Nephron progenitor cell (in vitro differentiated cells): ENCODE data around the gene HNRNPD.
"Not testable (repeated sequence)": the region's sequence is repeated elsewhere in the genome, so short reads cannot be mapped to it uniquely, and the experiment has no call there.

ENCODE experiments used
- DNase-seq: peaks from one replicate; pipeline ENCODE4 v3.0.0; 2021
- H3K27ac Mint-ChIP-seq: 2 replicates; pipeline ENCODE4 v1.8.0; 2021; ENCODE audit warnings: mild to moderate bottlenecking, moderate library complexity, mixed read lengths
- H3K27me3 Mint-ChIP-seq: 2 replicates; pipeline ENCODE4 v1.8.0; 2021; ENCODE audit warnings: mild to moderate bottlenecking, low read depth, mixed read lengths; ENCODE audit not compliant: poor library complexity
- H3K36me3 Mint-ChIP-seq: 2 replicates; pipeline ENCODE4 v1.8.0; 2021; ENCODE audit warnings: low read depth, mixed read lengths
- H3K4me1 Mint-ChIP-seq: 2 replicates; pipeline ENCODE4 v1.8.0; 2021; ENCODE audit warnings: mixed read lengths
- H3K4me3 Mint-ChIP-seq: 2 replicates; pipeline ENCODE4 v1.8.0; 2021; ENCODE audit warnings: mild to moderate bottlenecking, moderate library complexity, mixed read lengths
- H3K9me3 Mint-ChIP-seq: 2 replicates; pipeline ENCODE4 v1.8.0; 2021; ENCODE audit warnings: mild to moderate bottlenecking, moderate library complexity, mixed read lengths
- TF ChIP-seq, protein P1 (sequence below): fragments of 200-600 bp; sonication (generic); IDR thresholded peaks from 2 replicates; pipeline ENCODE4 v1.5.0; 2021; ENCODE audit warnings: antibody characterized with exemption

HNRNPD gene

GRCh38 chr4:82331814-82332213, 42.0 kb downstream of the HNRNPD start:
- H3K27me3 Mint-ChIP-seq: peaks cover 2% of the 10 kb centered on the region
- TF ChIP-seq, protein P1, sequence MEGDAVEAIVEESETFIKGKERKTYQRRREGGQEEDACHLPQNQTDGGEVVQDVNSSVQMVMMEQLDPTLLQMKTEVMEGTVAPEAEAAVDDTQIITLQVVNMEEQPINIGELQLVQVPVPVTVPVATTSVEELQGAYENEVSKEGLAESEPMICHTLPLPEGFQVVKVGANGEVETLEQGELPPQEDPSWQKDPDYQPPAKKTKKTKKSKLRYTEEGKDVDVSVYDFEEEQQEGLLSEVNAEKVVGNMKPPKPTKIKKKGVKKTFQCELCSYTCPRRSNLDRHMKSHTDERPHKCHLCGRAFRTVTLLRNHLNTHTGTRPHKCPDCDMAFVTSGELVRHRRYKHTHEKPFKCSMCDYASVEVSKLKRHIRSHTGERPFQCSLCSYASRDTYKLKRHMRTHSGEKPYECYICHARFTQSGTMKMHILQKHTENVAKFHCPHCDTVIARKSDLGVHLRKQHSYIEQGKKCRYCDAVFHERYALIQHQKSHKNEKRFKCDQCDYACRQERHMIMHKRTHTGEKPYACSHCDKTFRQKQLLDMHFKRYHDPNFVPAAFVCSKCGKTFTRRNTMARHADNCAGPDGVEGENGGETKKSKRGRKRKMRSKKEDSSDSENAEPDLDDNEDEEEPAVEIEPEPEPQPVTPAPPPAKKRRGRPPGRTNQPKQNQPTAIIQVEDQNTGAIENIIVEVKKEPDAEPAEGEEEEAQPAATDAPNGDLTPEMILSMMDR: no peak
- no peak for DNase-seq
- no peaks in the 10 kb centered on the region for H3K36me3 Mint-ChIP-seq
- no peak overlapping the region for H3K4me3 Mint-ChIP-seq
- no peaks in the 10 kb centered on the region for H3K4me1 Mint-ChIP-seq
- H3K9me3 Mint-ChIP-seq: peaks cover 23% of the 10 kb centered on the region
- no peak overlapping the region for H3K27ac Mint-ChIP-seq

- no peaks in the 10 kb centered on the region for H3K4me1 Mint-ChIP-seq
- H3K9me3 Mint-ChIP-seq: peaks cover 15% of the 10 kb centered on the region
- H3K36me3 Mint-ChIP-seq: no peaks in the 10 kb centered on the region
- TF ChIP-seq, protein P1: no peak
- H3K27me3 Mint-ChIP-seq: peaks cover 4% of the 10 kb centered on the region
- H3K27ac Mint-ChIP-seq: no peak overlapping the region
- no peak for DNase-seq
- H3K4me3 Mint-ChIP-seq: no peak overlapping the region
These were observed 53.4 kb downstream of the HNRNPD start for GRCh38 chr4:82320351-82320750.

DNA sequence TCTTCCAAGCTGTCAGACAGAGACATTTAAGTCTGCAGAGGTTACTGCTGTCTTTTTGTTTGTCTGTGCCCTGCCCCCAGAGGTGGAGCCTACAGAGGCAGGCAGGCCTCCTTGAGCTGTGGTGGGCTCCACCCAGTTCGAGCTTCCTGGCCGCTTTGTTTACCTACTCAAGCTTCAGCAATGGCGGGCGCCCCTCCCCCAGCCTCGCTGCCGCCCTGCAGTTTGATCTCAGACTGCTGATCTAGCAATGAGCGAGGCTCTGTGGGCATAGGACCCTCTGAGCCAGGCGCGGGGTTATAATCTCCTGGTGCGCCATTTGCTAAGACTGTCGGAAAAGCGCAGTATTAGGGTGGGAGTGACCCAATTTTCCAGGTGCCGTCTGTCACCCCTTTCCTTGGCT, 70.7 kb downstream of the HNRNPD start:
- not testable (repeated sequence) for H3K36me3 Mint-ChIP-seq, H3K27ac Mint-ChIP-seq, H3K4me3 Mint-ChIP-seq, H3K4me1 Mint-ChIP-seq, DNase-seq
- peaks cover 16% of the 10 kb centered on the region for H3K27me3 Mint-ChIP-seq
- peaks cover 42% of the 10 kb centered on the region for H3K9me3 Mint-ChIP-seq
